ENCODE results near the gene NRXN3.
"Not testable (repeated sequence)": the region's sequence is repeated elsewhere in the genome, so short reads cannot be mapped to it uniquely, and the experiment has no call there.

Gene NRXN3

GRCh38 chr14:78487573-78487972, 317.4 kb downstream of the NRXN3 start:
- H3K9me3 ChIP-seq (ENCODE audit: control extremely low read depth in 1 of 5, control insufficient read depth in 4 of 5, insufficient read depth in 2 of 5, low read depth in 1 of 5, low read length in 4 of 5); H3K4me1 ChIP-seq (ENCODE audit: control extremely low read depth in 1 of 4, control insufficient read depth in 4 of 4, insufficient read depth in 4 of 4, low read length in 3 of 4); H3K27me3 ChIP-seq (replicated peaks in 2 of 5; ENCODE audit: control insufficient read depth in 4 of 5, insufficient read depth in 5 of 5, low read length in 4 of 5); H3K36me3 ChIP-seq (ENCODE audit: control insufficient read depth in 4 of 4, insufficient read depth in 4 of 4, low read length in 3 of 4); DNase-seq; POLR2A ChIA-PET; H3K27ac ChIP-seq (ENCODE audit: insufficient read depth in 1 of 2, low read depth in 1 of 2, low read length in 2 of 2, poor library complexity in 1 of 2, severe bottlenecking in 2 of 2); H3K4me3 ChIP-seq (ENCODE audit: control insufficient read depth in 1 of 7, extremely low read depth in 1 of 7, insufficient read depth in 4 of 7, low read depth in 2 of 7, low read length in 6 of 7); CTCF ChIA-PET: not testable (repeated sequence)
- WGBS (ENCODE audit: insufficient coverage), result no CpG with 5 or more reads among the region's 2 CpGs

GRCh38 chr14:78488938-78489337, 318.8 kb downstream of the NRXN3 start:
- Histone ChIP-seq H3K4me3 (ENCODE audit: control insufficient read depth in 1 of 7, extremely low read depth in 1 of 7, insufficient read depth in 4 of 7, low read depth in 2 of 7, low read length in 6 of 7) (no peak overlapping the region), H3K4me1 (ENCODE audit: control extremely low read depth in 1 of 4, control insufficient read depth in 4 of 4, insufficient read depth in 4 of 4, low read length in 3 of 4) (no peaks in the 10 kb centered on the region), H3K27me3 (replicated peaks in 2 of 5; ENCODE audit: control insufficient read depth in 4 of 5, insufficient read depth in 5 of 5, low read length in 4 of 5) (peaks cover 0 to 2% (median 0%) of the 10 kb centered on the region in 5 experiments), H3K9me3 (ENCODE audit: control extremely low read depth in 1 of 5, control insufficient read depth in 4 of 5, insufficient read depth in 2 of 5, low read depth in 1 of 5, low read length in 4 of 5) (no peaks in the 10 kb centered on the region), H3K36me3 (ENCODE audit: control insufficient read depth in 4 of 4, insufficient read depth in 4 of 4, low read length in 3 of 4) (no peaks in the 10 kb centered on the region), H3K27ac (ENCODE audit: insufficient read depth in 1 of 2, low read depth in 1 of 2, low read length in 2 of 2, poor library complexity in 1 of 2, severe bottlenecking in 2 of 2) (no peak overlapping the region)
- ChIA-PET POLR2A (interaction anchor here (0.6 kb wide), 1 partner anchor 271 kb away, joined by 3 read pairs; no protein-coding TSS in a partner anchor), CTCF (no interaction called here)
- DNase-seq, result no peak
- WGBS (ENCODE audit: insufficient coverage), result 100% methylated on average over 3 of the region's 4 CpGs

- Histone ChIP-seq H3K4me1 (ENCODE audit: control extremely low read depth in 1 of 4, control insufficient read depth in 4 of 4, insufficient read depth in 4 of 4, low read length in 3 of 4) (no peaks in the 10 kb centered on the region), H3K9me3 (ENCODE audit: control extremely low read depth in 1 of 5, control insufficient read depth in 4 of 5, insufficient read depth in 2 of 5, low read depth in 1 of 5, low read length in 4 of 5) (no peaks in the 10 kb centered on the region), H3K27ac (ENCODE audit: insufficient read depth in 1 of 2, low read depth in 1 of 2, low read length in 2 of 2, poor library complexity in 1 of 2, severe bottlenecking in 2 of 2) (no peak overlapping the region), H3K36me3 (ENCODE audit: control insufficient read depth in 4 of 4, insufficient read depth in 4 of 4, low read length in 3 of 4) (no peaks in the 10 kb centered on the region), H3K27me3 (replicated peaks in 2 of 5; ENCODE audit: control insufficient read depth in 4 of 5, insufficient read depth in 5 of 5, low read length in 4 of 5) (no peaks in the 10 kb centered on the region), H3K4me3 (ENCODE audit: control insufficient read depth in 1 of 7, extremely low read depth in 1 of 7, insufficient read depth in 4 of 7, low read depth in 2 of 7, low read length in 6 of 7) (no peak overlapping the region)
- CTCF ChIA-PET, result no interaction called here
- whole genome bisulfite sequencing (ENCODE audit: insufficient coverage), result 87% methylated on average over 7 of the region's 7 CpGs
- POLR2A ChIA-PET, result no interaction called here
- no peak for DNase-seq
Observed at GRCh38 chr14:78491048-78491447, 320.9 kb downstream of the NRXN3 start.

- Histone ChIP-seq H3K4me1 (ENCODE audit: control extremely low read depth in 1 of 4, control insufficient read depth in 4 of 4, insufficient read depth in 4 of 4, low read length in 3 of 4) (no peaks in the 10 kb centered on the region), H3K27ac (ENCODE audit: insufficient read depth in 1 of 2, low read depth in 1 of 2, low read length in 2 of 2, poor library complexity in 1 of 2, severe bottlenecking in 2 of 2) (no peak overlapping the region), H3K36me3 (ENCODE audit: control insufficient read depth in 4 of 4, insufficient read depth in 4 of 4, low read length in 3 of 4) (no peaks in the 10 kb centered on the region), H3K4me3 (ENCODE audit: control insufficient read depth in 1 of 7, extremely low read depth in 1 of 7, insufficient read depth in 4 of 7, low read depth in 2 of 7, low read length in 6 of 7) (no peak overlapping the region), H3K27me3 (replicated peaks in 2 of 5; ENCODE audit: control insufficient read depth in 4 of 5, insufficient read depth in 5 of 5, low read length in 4 of 5) (no peaks in the 10 kb centered on the region), H3K9me3 (ENCODE audit: control extremely low read depth in 1 of 5, control insufficient read depth in 4 of 5, insufficient read depth in 2 of 5, low read depth in 1 of 5, low read length in 4 of 5) (peaks cover 0 to 3% (median 0%) of the 10 kb centered on the region in 5 experiments)
- CTCF ChIA-PET, result no interaction called here
- POLR2A ChIA-PET, result no interaction called here
- 100% methylated on average over 2 of the region's 2 CpGs for WGBS (ENCODE audit: insufficient coverage)
- no peak for DNase-seq
Observed at GRCh38 chr14:78498062-78498595, 328.0 kb downstream of the NRXN3 start.

- no peak for DNase-seq
- ChIA-PET POLR2A (no interaction called here), CTCF (no interaction called here)
- Histone ChIP-seq H3K27me3 (replicated peaks in 2 of 5; ENCODE audit: control insufficient read depth in 4 of 5, insufficient read depth in 5 of 5, low read length in 4 of 5) (no peaks in the 10 kb centered on the region), H3K36me3 (ENCODE audit: control insufficient read depth in 4 of 4, insufficient read depth in 4 of 4, low read length in 3 of 4) (no peaks in the 10 kb centered on the region), H3K27ac (ENCODE audit: insufficient read depth in 1 of 2, low read depth in 1 of 2, low read length in 2 of 2, poor library complexity in 1 of 2, severe bottlenecking in 2 of 2) (no peak overlapping the region), H3K4me1 (ENCODE audit: control extremely low read depth in 1 of 4, control insufficient read depth in 4 of 4, insufficient read depth in 4 of 4, low read length in 3 of 4) (no peaks in the 10 kb centered on the region), H3K9me3 (ENCODE audit: control extremely low read depth in 1 of 5, control insufficient read depth in 4 of 5, insufficient read depth in 2 of 5, low read depth in 1 of 5, low read length in 4 of 5) (peaks cover 0 to 3% (median 0%) of the 10 kb centered on the region in 5 experiments), H3K4me3 (ENCODE audit: control insufficient read depth in 1 of 7, extremely low read depth in 1 of 7, insufficient read depth in 4 of 7, low read depth in 2 of 7, low read length in 6 of 7) (no peak overlapping the region)
- 95% methylated on average over 4 of the region's 4 CpGs for WGBS (ENCODE audit: insufficient coverage)
Observed at GRCh38 chr14:78501909-78502308, 331.7 kb downstream of the NRXN3 start.

- ChIA-PET POLR2A (interaction anchor here (0.6 kb wide), 1 partner anchor 580 kb away, joined by 3 read pairs; no protein-coding TSS in a partner anchor), CTCF (no interaction called here)
- no peaks in the 10 kb centered on the region for H3K36me3 ChIP-seq (ENCODE audit: control insufficient read depth in 4 of 4, insufficient read depth in 4 of 4, low read length in 3 of 4)
- no peak for DNase-seq
- WGBS (ENCODE audit: insufficient coverage), result 98% methylated on average over 4 of the region's 4 CpGs
- H3K27ac ChIP-seq (ENCODE audit: insufficient read depth in 1 of 2, low read depth in 1 of 2, low read length in 2 of 2, poor library complexity in 1 of 2, severe bottlenecking in 2 of 2), result no peak overlapping the region
- H3K27me3 ChIP-seq (replicated peaks in 2 of 5; ENCODE audit: control insufficient read depth in 4 of 5, insufficient read depth in 5 of 5, low read length in 4 of 5), result no peaks in the 10 kb centered on the region
- H3K9me3 ChIP-seq (ENCODE audit: control extremely low read depth in 1 of 5, control insufficient read depth in 4 of 5, insufficient read depth in 2 of 5, low read depth in 1 of 5, low read length in 4 of 5), result no peaks in the 10 kb centered on the region
- no peak overlapping the region for H3K4me3 ChIP-seq (ENCODE audit: control insufficient read depth in 1 of 7, extremely low read depth in 1 of 7, insufficient read depth in 4 of 7, low read depth in 2 of 7, low read length in 6 of 7)
- H3K4me1 ChIP-seq (ENCODE audit: control extremely low read depth in 1 of 4, control insufficient read depth in 4 of 4, insufficient read depth in 4 of 4, low read length in 3 of 4), result no peaks in the 10 kb centered on the region
Observed at GRCh38 chr14:78508023-78508422, 337.9 kb downstream of the NRXN3 start.

GRCh38 chr14:78509516-78509915, 339.3 kb downstream of the NRXN3 start:
- ChIA-PET CTCF (no interaction called here), POLR2A (no interaction called here)
- H3K36me3 ChIP-seq (ENCODE audit: control insufficient read depth in 4 of 4, insufficient read depth in 4 of 4, low read length in 3 of 4), result no peaks in the 10 kb centered on the region
- DNase-seq, result no peak
- no peaks in the 10 kb centered on the region for H3K9me3 ChIP-seq (ENCODE audit: control extremely low read depth in 1 of 5, control insufficient read depth in 4 of 5, insufficient read depth in 2 of 5, low read depth in 1 of 5, low read length in 4 of 5)
- no peaks in the 10 kb centered on the region for H3K4me1 ChIP-seq (ENCODE audit: control extremely low read depth in 1 of 4, control insufficient read depth in 4 of 4, insufficient read depth in 4 of 4, low read length in 3 of 4)
- no peak overlapping the region for H3K4me3 ChIP-seq (ENCODE audit: control insufficient read depth in 1 of 7, extremely low read depth in 1 of 7, insufficient read depth in 4 of 7, low read depth in 2 of 7, low read length in 6 of 7)
- 71% methylated on average over 2 of the region's 2 CpGs for WGBS (ENCODE audit: insufficient coverage)
- H3K27me3 ChIP-seq (replicated peaks in 2 of 5; ENCODE audit: control insufficient read depth in 4 of 5, insufficient read depth in 5 of 5, low read length in 4 of 5), result no peaks in the 10 kb centered on the region
- no peak overlapping the region for H3K27ac ChIP-seq (ENCODE audit: insufficient read depth in 1 of 2, low read depth in 1 of 2, low read length in 2 of 2, poor library complexity in 1 of 2, severe bottlenecking in 2 of 2)

Data from common myeloid progenitor, CD34-positive (primary cell).